H9 (cell line): ENCODE data around the gene PHYHIPL. TPM values are rescaled to one million over a fixed set of nuclear protein-coding genes. Genes with fewer than 3 reads are reported as not detected.

Experiments
- DNase-seq: peaks from one replicate; pipeline ENCODE4 v3.0.0-alpha.2; 2017
- H2AFZ ChIP-seq: one replicate; pipeline ENCODE4 v1.6.1; 2013; ENCODE audit warnings: mild to moderate bottlenecking, low read length, control low read depth, moderate library complexity
- H2AK5ac ChIP-seq: 2 replicates; pipeline ENCODE4 v1.6.1; 2013; ENCODE audit warnings: low read length, control low read depth, mixed read lengths; ENCODE audit not compliant: insufficient read length
- H2BK120ac ChIP-seq: one replicate; pipeline ENCODE4 v1.6.1; 2013; ENCODE audit warnings: low read depth, mild to moderate bottlenecking, low read length, control low read depth, inconsistent platforms; ENCODE audit not compliant: poor library complexity, severe bottlenecking
- H2BK12ac ChIP-seq: 2 replicates; pipeline ENCODE4 v1.6.1; 2013; ENCODE audit warnings: low read length, control low read depth, mixed read lengths, low read depth; ENCODE audit not compliant: insufficient read length
- H2BK15ac ChIP-seq: 2 replicates; pipeline ENCODE4 v1.6.1; 2013; ENCODE audit warnings: low read depth, low read length, control low read depth
- H2BK20ac ChIP-seq: one replicate; pipeline ENCODE4 v1.6.1; 2013; ENCODE audit warnings: low read depth, mild to moderate bottlenecking, low read length, control low read depth, inconsistent platforms; ENCODE audit not compliant: poor library complexity, severe bottlenecking
- H2BK5ac ChIP-seq: 2 replicates; pipeline ENCODE4 v1.6.1; 2013; ENCODE audit warnings: low read length, control low read depth, mixed read lengths; ENCODE audit not compliant: insufficient read length
- H3K14ac ChIP-seq: 2 replicates; pipeline ENCODE4 v1.6.1; 2013; ENCODE audit warnings: low read length, control low read depth; ENCODE audit not compliant: insufficient read depth
- H3K18ac ChIP-seq: 2 replicates; pipeline ENCODE4 v1.6.1; 2013; ENCODE audit warnings: low read depth, mild to moderate bottlenecking, mixed read lengths, low read length, control low read depth; ENCODE audit not compliant: insufficient read length
- H3K23ac ChIP-seq: 2 replicates; pipeline ENCODE4 v1.6.1; 2013; ENCODE audit warnings: low read length, control low read depth, mixed read lengths, low read depth; ENCODE audit not compliant: insufficient read length
- H3K23me2 ChIP-seq: 2 replicates; pipeline ENCODE4 v1.6.1; 2013; ENCODE audit warnings: low read depth, mild to moderate bottlenecking, mixed read lengths, low read length, control low read depth; ENCODE audit not compliant: insufficient read length, poor library complexity, severe bottlenecking
- H3K27ac ChIP-seq: 2 replicates; pipeline ENCODE4 v1.5.1; 2013; ENCODE audit warnings: low read length, control low read depth, mixed read lengths, low read depth; ENCODE audit not compliant: insufficient read length
- H3K27me3 ChIP-seq: 2 replicates; pipeline ENCODE4 v1.6.1; 2013; ENCODE audit warnings: low read length, control low read depth, inconsistent platforms; ENCODE audit not compliant: insufficient read depth
- H3K4ac ChIP-seq: 2 replicates; pipeline ENCODE4 v1.6.1; 2013; ENCODE audit warnings: low read depth, mild to moderate bottlenecking, control low read depth, inconsistent platforms, low read length, moderate library complexity
- H3K4me1 ChIP-seq: 2 replicates; pipeline ENCODE4 v1.6.1; 2013; ENCODE audit warnings: low read length, control low read depth, inconsistent platforms; ENCODE audit not compliant: insufficient read depth
- H3K4me2 ChIP-seq: 2 replicates; pipeline ENCODE4 v1.6.1; 2013; ENCODE audit warnings: low read length, control low read depth, mixed read lengths; ENCODE audit not compliant: insufficient read length, insufficient read depth
- H3K56ac ChIP-seq: 2 replicates; pipeline ENCODE4 v1.6.1; 2013; ENCODE audit warnings: low read depth, mild to moderate bottlenecking, mixed read lengths, low read length, control low read depth; ENCODE audit not compliant: insufficient read length
- H3K79me1 ChIP-seq: 2 replicates; pipeline ENCODE4 v1.6.1; 2013; ENCODE audit warnings: low read depth, mild to moderate bottlenecking, moderate library complexity, low read length, control low read depth, inconsistent platforms; ENCODE audit not compliant: insufficient read depth, poor library complexity, severe bottlenecking
- H3K79me2 ChIP-seq: 2 replicates; pipeline ENCODE4 v1.6.1; 2013; ENCODE audit warnings: low read length, control low read depth, inconsistent platforms; ENCODE audit not compliant: insufficient read depth
- H3K9ac ChIP-seq: 2 replicates; pipeline ENCODE4 v1.6.1; 2013; ENCODE audit warnings: low read length, control low read depth, mixed read lengths; ENCODE audit not compliant: insufficient read length; ENCODE audit errors: extremely low read depth
- H3K9me3 ChIP-seq: one replicate; pipeline ENCODE4 v1.6.1; 2013; ENCODE audit warnings: low read depth, low read length, inconsistent platforms; ENCODE audit not compliant: control insufficient read depth
- H3T11ph ChIP-seq: one replicate; pipeline ENCODE4 v1.6.1; 2013; ENCODE audit warnings: mild to moderate bottlenecking, low read length, control low read depth, inconsistent platforms
- H4K20me1 ChIP-seq: one replicate; pipeline ENCODE4 v1.6.1; 2013; ENCODE audit not compliant: control insufficient read depth, insufficient read length, insufficient read depth
- H4K5ac ChIP-seq: 2 replicates; pipeline ENCODE4 v1.6.1; 2013; ENCODE audit warnings: low read depth, mild to moderate bottlenecking, mixed read lengths, low read length, control low read depth; ENCODE audit not compliant: insufficient read length
- H4K8ac ChIP-seq: replicated peaks from 2 replicates; pipeline ENCODE4 v1.6.1; 2013; ENCODE audit warnings: low read length, control low read depth, mixed read lengths, low read depth; ENCODE audit not compliant: insufficient read length
- H4K91ac ChIP-seq: 2 replicates; pipeline ENCODE4 v1.6.1; 2013; ENCODE audit warnings: low read depth, mild to moderate bottlenecking, moderate library complexity, mixed read lengths, low read length, control low read depth; ENCODE audit not compliant: insufficient read length
- H3K27ac Mint-ChIP-seq, 3 experiments: 2 replicates in 2 of 3; 3 replicates in 1 of 3; pipeline ENCODE4 v1.8.0; 2020 to 2021; ENCODE audit warnings: mixed read lengths in 3 of 3, mild to moderate bottlenecking in 1 of 3, moderate library complexity in 1 of 3
- H3K27me3 Mint-ChIP-seq: 2 replicates; pipeline ENCODE4 v1.8.0; 2021; ENCODE audit warnings: low read depth, mild to moderate bottlenecking, moderate library complexity, mixed read lengths
- H3K36me3 Mint-ChIP-seq, 3 experiments: 2 replicates in 2 of 3; 3 replicates in 1 of 3; pipeline ENCODE4 v1.8.0; 2020 to 2021; ENCODE audit warnings: low read depth in 3 of 3, mixed read lengths in 3 of 3; ENCODE audit not compliant: insufficient read depth in 1 of 3
- H3K4me1 Mint-ChIP-seq, 2 experiments: 2 replicates each; pipeline ENCODE4 v1.8.0; 2020; ENCODE audit warnings: mixed read lengths in 2 of 2
- H3K4me3 Mint-ChIP-seq, 2 experiments: 2 replicates in 1 of 2; 3 replicates in 1 of 2; pipeline ENCODE4 v1.8.0; 2020 to 2021; ENCODE audit warnings: mild to moderate bottlenecking in 2 of 2, mixed read lengths in 2 of 2, moderate library complexity in 1 of 2
- H3K9me3 Mint-ChIP-seq, 2 experiments: 2 replicates in 1 of 2; 3 replicates in 1 of 2; pipeline ENCODE4 v1.8.0; 2020; ENCODE audit warnings: mild to moderate bottlenecking in 2 of 2, mixed read lengths in 2 of 2, moderate library complexity in 1 of 2
- CTCF ChIP-seq: fragments of 200-600 bp; sonication (generic); conservative IDR thresholded peaks from 3 replicates; pipeline ENCODE4 v1.8.0; 2021; ENCODE audit warnings: antibody characterized with exemption, mild to moderate bottlenecking
- WGBS: extraction: QIAGEN DNeasy Blood & Tissue Kit; methylation state at CpG from one replicate; pipeline ENCODE4 v1.1.7; 2013; ENCODE audit warnings: missing lambda C conversion rate, low lambda C conversion rate, mixed read lengths; ENCODE audit not compliant: insufficient read length; ENCODE audit errors: extremely low coverage; 5-methylcytosine and 5-hydroxymethylcytosine counted together
- total RNA-seq: library from RNA; stranded (reverse); gene quantifications from 2 replicates; pipeline ENCODE4 v1.2.1, GENCODE V29; 2021

PHYHIPL gene
- total RNA-seq, 1 experiment from 2014 or later = 0.44 TPM

- Histone ChIP-seq H3K79me1 (no peaks in the 10 kb centered on the region), H2AFZ (no peak overlapping the region), H3K56ac (no peak overlapping the region), H4K20me1 (no peaks in the 10 kb centered on the region), H3K9me3 (no peaks in the 10 kb centered on the region), H3K14ac (no peak overlapping the region), H3K23me2 (no peaks in the 10 kb centered on the region), H3K9ac (no peak overlapping the region), H3K4me2 (no peak overlapping the region), H3K4me1 (no peaks in the 10 kb centered on the region), H2BK20ac (no peak overlapping the region), H2BK12ac (no peak overlapping the region), H3T11ph (no peak overlapping the region), H2BK15ac (no peak overlapping the region), H4K5ac (no peak overlapping the region), H4K8ac (no peak overlapping the region), H3K4ac (no peak overlapping the region), H3K27ac (no peak overlapping the region), H4K91ac (no peak overlapping the region), H2BK5ac (no peak overlapping the region), H3K18ac (no peak overlapping the region), H2BK120ac (no peak overlapping the region), H3K27me3 (no peaks in the 10 kb centered on the region), H3K79me2 (no peaks in the 10 kb centered on the region), H3K23ac (no peak overlapping the region), H2AK5ac (no peak overlapping the region)
- Mint-ChIP-seq H3K27me3 (no peaks in the 10 kb centered on the region), H3K36me3 (no peaks in the 10 kb centered on the region), H3K4me3 (no peak overlapping the region), H3K27ac (no peak overlapping the region), H3K4me1 (no peaks in the 10 kb centered on the region), H3K9me3 (no peaks in the 10 kb centered on the region)
- DNase-seq = no peak
- TF ChIP-seq CTCF = no peak
- no CpG with 5 or more reads among the region's 1 CpG for WGBS
Observed at GRCh38 chr10:59133841-59134593, 42.4 kb upstream of the PHYHIPL start.
